BE2C (cell line): ENCODE results near the gene GALNT1.

ENCODE experiments used
- DNase-seq: peaks from one replicate; pipeline ENCODE4 v3.0.0-alpha.2; 2020
- H3K27me3 ChIP-seq: fragments of 250-450 bp; sonication (Bioruptor Pico); 2 replicates; pipeline ENCODE4 v1.5.1; 2020; ENCODE audit warnings: mild to moderate bottlenecking
- H3K36me3 ChIP-seq: fragments of 250-450 bp; sonication (Bioruptor Pico); 2 replicates; pipeline ENCODE4 v1.5.1; 2020; ENCODE audit warnings: mild to moderate bottlenecking
- H3K4me1 ChIP-seq: fragments of 250-450 bp; sonication (Bioruptor Pico); 2 replicates; pipeline ENCODE4 v1.5.1; 2020
- H3K4me3 ChIP-seq: 2 replicates; pipeline ENCODE4 v1.5.1; 2011; ENCODE audit warnings: low read depth, low read length
- H3K9me3 ChIP-seq: fragments of 250-450 bp; sonication (Bioruptor Pico); 2 replicates; pipeline ENCODE4 v1.5.1; 2020
- TF ChIP-seq, protein P1 (sequence below): IDR thresholded peaks from 2 replicates; pipeline ENCODE4 v1.5.1; 2012; ENCODE audit warnings: mild to moderate bottlenecking, low read depth, low read length

GALNT1 gene

DNA sequence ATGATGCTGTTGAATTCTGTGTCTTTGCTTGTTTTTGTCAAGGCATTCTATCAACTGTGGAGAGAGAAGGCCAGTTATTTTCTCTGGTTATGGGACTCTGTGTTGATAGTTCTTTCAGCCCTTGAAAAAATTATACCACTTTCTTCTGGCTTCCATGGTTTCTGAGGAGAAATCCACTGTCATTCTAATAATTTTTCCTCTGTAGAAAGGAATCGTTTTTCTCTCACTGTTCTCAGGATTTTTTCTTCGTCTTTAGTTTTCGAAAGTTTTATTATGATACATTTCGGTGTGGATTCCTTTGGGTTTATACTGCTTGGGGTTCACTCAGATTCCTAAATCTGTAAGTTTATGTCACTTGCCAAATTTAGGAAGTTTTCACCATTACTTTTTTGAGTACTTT, 6.6 kb downstream of the GALNT1 start:
- TF ChIP-seq, protein P1, sequence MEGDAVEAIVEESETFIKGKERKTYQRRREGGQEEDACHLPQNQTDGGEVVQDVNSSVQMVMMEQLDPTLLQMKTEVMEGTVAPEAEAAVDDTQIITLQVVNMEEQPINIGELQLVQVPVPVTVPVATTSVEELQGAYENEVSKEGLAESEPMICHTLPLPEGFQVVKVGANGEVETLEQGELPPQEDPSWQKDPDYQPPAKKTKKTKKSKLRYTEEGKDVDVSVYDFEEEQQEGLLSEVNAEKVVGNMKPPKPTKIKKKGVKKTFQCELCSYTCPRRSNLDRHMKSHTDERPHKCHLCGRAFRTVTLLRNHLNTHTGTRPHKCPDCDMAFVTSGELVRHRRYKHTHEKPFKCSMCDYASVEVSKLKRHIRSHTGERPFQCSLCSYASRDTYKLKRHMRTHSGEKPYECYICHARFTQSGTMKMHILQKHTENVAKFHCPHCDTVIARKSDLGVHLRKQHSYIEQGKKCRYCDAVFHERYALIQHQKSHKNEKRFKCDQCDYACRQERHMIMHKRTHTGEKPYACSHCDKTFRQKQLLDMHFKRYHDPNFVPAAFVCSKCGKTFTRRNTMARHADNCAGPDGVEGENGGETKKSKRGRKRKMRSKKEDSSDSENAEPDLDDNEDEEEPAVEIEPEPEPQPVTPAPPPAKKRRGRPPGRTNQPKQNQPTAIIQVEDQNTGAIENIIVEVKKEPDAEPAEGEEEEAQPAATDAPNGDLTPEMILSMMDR = no peak
- H3K27me3 ChIP-seq = no peaks in the 10 kb centered on the region
- no peak overlapping the region for H3K4me3 ChIP-seq
- no peaks in the 10 kb centered on the region for H3K4me1 ChIP-seq
- no peaks in the 10 kb centered on the region for H3K36me3 ChIP-seq
- DNase-seq = no peak
- H3K9me3 ChIP-seq = no peaks in the 10 kb centered on the region

DNA sequence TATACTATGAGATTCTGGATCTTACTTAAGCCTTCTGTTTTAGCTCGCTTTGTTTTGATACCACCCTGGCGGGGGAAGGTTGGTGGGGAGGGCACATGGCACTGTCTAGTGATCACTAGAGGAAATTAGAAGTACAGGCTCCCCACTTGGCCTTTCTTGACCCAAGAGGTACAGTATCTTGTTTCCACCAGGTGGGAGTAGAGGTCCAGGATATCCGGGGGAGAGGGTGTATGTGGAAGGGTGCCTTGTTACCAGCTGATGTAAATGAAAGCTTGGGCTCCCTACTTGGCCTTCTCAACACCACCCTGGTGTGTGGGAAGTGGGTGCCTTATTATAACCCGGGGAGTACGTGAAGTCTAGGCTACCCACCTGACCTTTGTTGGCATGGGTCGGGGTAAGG, 7.5 kb downstream of the GALNT1 start:
- no peaks in the 10 kb centered on the region for H3K36me3 ChIP-seq
- TF ChIP-seq, protein P1 = peak; percentile 18; the same call in 1 of the 2 replicates
- H3K4me1 ChIP-seq = no peaks in the 10 kb centered on the region
- no peaks in the 10 kb centered on the region for H3K27me3 ChIP-seq
- H3K4me3 ChIP-seq = no peak overlapping the region
- H3K9me3 ChIP-seq = no peaks in the 10 kb centered on the region
- no peak for DNase-seq

DNA sequence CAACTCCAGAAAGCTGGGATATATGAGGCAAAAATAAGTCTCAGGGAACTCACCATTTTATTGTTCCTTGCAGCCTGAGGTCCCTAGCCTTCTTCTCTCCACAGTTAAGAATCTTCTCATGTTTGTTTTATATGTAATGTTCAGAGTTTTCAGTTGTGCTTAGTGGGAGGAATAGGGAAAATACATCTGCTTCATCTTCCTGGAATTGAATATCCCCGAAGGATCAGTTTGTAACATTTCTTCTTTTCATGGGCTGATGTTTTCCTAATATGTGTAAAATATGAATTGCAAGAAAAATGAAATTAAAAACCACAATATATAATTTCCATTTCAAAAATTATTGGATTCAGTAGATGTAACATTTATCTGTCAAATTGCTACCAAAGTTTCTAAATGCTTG, 8.0 kb downstream of the GALNT1 start:
- H3K9me3 ChIP-seq = no peaks in the 10 kb centered on the region
- TF ChIP-seq, protein P1 = no peak
- no peaks in the 10 kb centered on the region for H3K4me1 ChIP-seq
- no peaks in the 10 kb centered on the region for H3K36me3 ChIP-seq
- DNase-seq = no peak
- H3K27me3 ChIP-seq = no peaks in the 10 kb centered on the region
- no peak overlapping the region for H3K4me3 ChIP-seq

DNA sequence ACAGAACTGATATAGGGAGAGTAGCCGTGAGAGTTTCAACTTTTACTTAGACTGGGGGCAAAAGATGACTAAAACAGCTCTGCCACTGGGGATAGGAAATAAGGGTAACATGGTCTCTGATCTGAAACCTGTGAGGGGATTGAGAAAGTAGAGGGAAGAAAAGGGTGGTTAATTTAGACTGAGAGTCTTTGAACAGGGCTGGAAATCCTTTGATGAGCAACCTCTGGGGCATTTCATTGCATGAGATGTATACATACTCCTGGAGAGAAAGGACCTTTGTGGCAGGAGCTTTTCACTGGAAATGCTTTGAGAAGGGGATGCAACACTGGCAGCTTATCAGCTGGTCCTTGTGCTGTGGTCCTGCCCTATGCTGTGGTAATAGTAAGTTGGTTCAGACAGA, 9.4 kb downstream of the GALNT1 start:
- no peaks in the 10 kb centered on the region for H3K36me3 ChIP-seq

DNA sequence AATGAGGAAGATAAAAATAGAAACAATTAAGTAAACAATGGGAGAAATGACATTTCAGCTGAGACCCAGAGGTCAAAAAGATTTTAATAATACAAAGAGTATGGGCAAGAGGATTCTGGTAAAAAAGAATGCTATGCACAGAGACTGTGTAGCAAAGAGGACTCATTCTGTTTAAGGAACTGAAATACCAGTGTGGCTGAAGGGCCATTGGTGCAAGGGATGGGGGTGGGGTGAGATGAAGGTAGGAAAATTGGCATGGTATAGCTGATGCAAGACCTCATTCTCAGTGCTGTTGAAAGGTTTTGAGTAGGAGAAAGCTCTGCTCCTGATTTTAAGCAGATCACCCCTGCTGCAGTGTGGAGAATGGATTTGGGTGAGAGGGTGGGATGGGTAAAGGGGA, 10.8 kb downstream of the GALNT1 start:
- TF ChIP-seq, protein P1 = no peak
- Histone ChIP-seq H3K9me3 (no peaks in the 10 kb centered on the region), H3K4me3 (no peak overlapping the region), H3K4me1 (no peaks in the 10 kb centered on the region), H3K27me3 (no peaks in the 10 kb centered on the region), H3K36me3 (no peaks in the 10 kb centered on the region)
- no peak for DNase-seq

More for the DNA sequence above, 9.4 kb downstream of the GALNT1 start:
- no peaks in the 10 kb centered on the region for H3K27me3 ChIP-seq
- H3K4me1 ChIP-seq = no peaks in the 10 kb centered on the region
- H3K9me3 ChIP-seq = no peaks in the 10 kb centered on the region
- TF ChIP-seq, protein P1 = no peak
- no peak for DNase-seq
- H3K4me3 ChIP-seq = no peak overlapping the region

DNA sequence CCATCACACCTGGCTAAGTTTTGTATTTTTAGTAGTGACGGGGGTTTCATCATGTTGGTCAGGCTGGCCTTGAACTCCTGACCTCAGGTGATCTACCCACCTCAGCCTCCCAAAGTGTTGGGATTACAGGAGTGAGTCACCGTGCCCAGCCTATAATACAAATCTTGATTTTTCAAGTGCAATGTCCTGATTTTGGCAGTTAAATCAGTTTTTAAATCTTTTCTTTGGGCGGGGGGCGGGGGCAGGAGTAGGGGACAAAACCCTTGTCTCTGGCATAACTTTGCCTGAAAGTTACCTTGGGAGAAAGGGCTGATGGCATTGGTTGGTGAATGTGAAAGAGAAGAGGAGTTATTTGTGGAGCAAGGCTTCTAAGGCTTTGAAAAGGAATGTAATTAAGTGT, 12.3 kb downstream of the GALNT1 start:
- Histone ChIP-seq H3K36me3 (no peaks in the 10 kb centered on the region), H3K9me3 (no peaks in the 10 kb centered on the region), H3K27me3 (no peaks in the 10 kb centered on the region), H3K4me1 (no peaks in the 10 kb centered on the region), H3K4me3 (no peak overlapping the region)
- DNase-seq = no peak
- TF ChIP-seq, protein P1 = no peak
